Right ventricle myocardium inferior (tissue), 1 donor: Measurements from ENCODE around the gene SEMA4B. TPM values are rescaled to one million over a fixed set of nuclear protein-coding genes. Genes with fewer than 3 reads are reported as not detected.
A peak's percentile ranks its signal among the peaks of the same experiment; 100 is the strongest.

Source experiments
- ATAC-seq: fragments of 200-7000 bp; cut with Tn5 transposase; one replicate; pipeline ENCODE4 v1.9.1; 2020; ENCODE audit warnings: mild to moderate bottlenecking, moderate library complexity
- DNase-seq: peaks from one replicate; pipeline ENCODE4 v3.0.0; 2021; ENCODE audit errors: missing footprints
- intact Hi-C: fragments of 100-400 bp; cut with DNase I; formaldehyde crosslinking; loops from one replicate; pipeline ENCODE4 v1.11.0; 2022
- total RNA-seq: library from RNA; stranded (reverse); fragmentation: NEBNext Ultra II Directional; extraction: Animal tissue kit (Norgen Biotek cat#: 25700); gene quantifications from one replicate; pipeline ENCODE4 v1.2.1, GENCODE V29; 2021
- donor health status: DM: no; HTN: yes; CAD: no; lungs with severe emphysema.

SEMA4B gene
- total RNA-seq, 1 donor from 2014 or later, result 27.7 TPM

GRCh38 chr15:90221246-90221900 lies 20.2 kb downstream of the SEMA4B start:
- DNase-seq, result no peak
- intact Hi-C loops, result no loop called here
- peak; percentile 78 for ATAC-seq

- intact Hi-C loops, result no loop called here
- DNase-seq (no peak), ATAC-seq (no peak)
These were observed 21.4 kb downstream of the SEMA4B start for GRCh38 chr15:90222547-90222946.

GRCh38 chr15:90223441-90224165 lies 22.5 kb downstream of the SEMA4B start:
- ATAC-seq (no peak), DNase-seq (no peak)
- intact Hi-C loops, result no loop called here

GRCh38 chr15:90225047-90225446 lies 23.9 kb downstream of the SEMA4B start:
- ATAC-seq (no peak), DNase-seq (no peak)
- intact Hi-C loops, result no loop called here

GRCh38 chr15:90225504-90226234 lies 24.5 kb downstream of the SEMA4B start:
- no peak for DNase-seq
- intact Hi-C loops, result no loop called here
- ATAC-seq, result no peak

GRCh38 chr15:90227336-90227735 lies 26.2 kb downstream of the SEMA4B start:
- intact Hi-C loops, result no loop called here
- DNase-seq (no peak), ATAC-seq (no peak)

- DNase-seq (no peak), ATAC-seq (no peak)
- intact Hi-C loops, result no loop called here
These were observed 27.0 kb downstream of the SEMA4B start for GRCh38 chr15:90227816-90228772.

- DNase-seq, result no peak
- intact Hi-C loops, result no loop called here
- ATAC-seq, result no peak
These were observed 27.8 kb downstream of the SEMA4B start for GRCh38 chr15:90228960-90229359.

GRCh38 chr15:90230071-90230494 lies 29.0 kb downstream of the SEMA4B start:
- peak; percentile 37 for ATAC-seq
- intact Hi-C loops, result loop anchor here (5.0 kb wide), 2 partner anchors 53 to 128 kb away; partner anchors contain the start of gene IDH2
- DNase-seq, result no peak

GRCh38 chr15:90230610-90231009 lies 29.5 kb downstream of the SEMA4B start:
- intact Hi-C loops, result loop anchor here (5.0 kb wide), 2 partner anchors 53 to 128 kb away; partner anchors contain the start of gene IDH2
- ATAC-seq (no peak), DNase-seq (no peak)

- no peak for DNase-seq
- intact Hi-C loops, result loop anchor here (5.0 kb wide), 2 partner anchors 54 to 129 kb away; partner anchors contain the start of gene IDH2
- ATAC-seq, result no peak
These were observed 30.2 kb downstream of the SEMA4B start for GRCh38 chr15:90231028-90232017.

GRCh38 chr15:90232196-90232595 lies 31.1 kb downstream of the SEMA4B start:
- DNase-seq (no peak), ATAC-seq (no peak)
- intact Hi-C loops, result loop anchor here (5.0 kb wide), 2 partner anchors 55 to 130 kb away; partner anchors contain the start of gene IDH2

GRCh38 chr15:90232941-90233386 lies 31.8 kb downstream of the SEMA4B start:
- ATAC-seq (no peak), DNase-seq (peak; percentile 85)
- intact Hi-C loops, result loop anchor here (5.0 kb wide), 2 partner anchors 56 to 131 kb away; partner anchors contain the start of gene IDH2

- ATAC-seq (peak; percentile 96), DNase-seq (peak; percentile 99)
- intact Hi-C loops, result loop anchor here (2.0 to 5.0 kb wide), 3 partner anchors 31 to 131 kb away; partner anchors contain the start of genes IDH2 and NGRN
These were observed 32.4 kb downstream of the SEMA4B start, which contains the start of gene CIB1 for GRCh38 chr15:90233387-90234095. TSS of gene CIB1 (minus strand) at chr15:90233941. CDS start at chr15:90233885, 56 bp downstream.

GRCh38 chr15:90234096-90234988 lies 33.2 kb downstream of the SEMA4B start, which contains the start of gene GDPGP1:
TSS of gene GDPGP1 (plus strand) at chr15:90234209. CDS start at chr15:90240909, 6,700 bp downstream.
- ATAC-seq (no peak), DNase-seq (no peak)
- intact Hi-C loops, result loop anchor here (2.0 to 5.0 kb wide), 3 partner anchors 30 to 132 kb away; partner anchors contain the start of genes IDH2 and NGRN
